ENCODE data around the gene DCST1.
"Not testable (repeated sequence)": the region's sequence is repeated elsewhere in the genome, so short reads cannot be mapped to it uniquely, and the experiment has no call there.

Gene DCST1

GRCh38 chr1:155033524-155033923 lies at the start of gene DCST1, which contains the start of gene DCST2:
DCST1 (plus strand) TSS chr1:155033824; CDS start chr1:155034037, 213 bp downstream.
DCST2 (minus strand) TSS chr1:155033781; CDS start chr1:155033701, 80 bp downstream.
- H3K27ac ChIP-seq: no peak within 1 kb of the TSS
- H4K20me1 ChIP-seq: no peaks in the 10 kb centered on the region
- no peaks in the 10 kb centered on the region for H3K9me3 ChIP-seq
- H3K9ac ChIP-seq: no peak within 1 kb of the TSS
- no peaks in the 10 kb centered on the region for H3K36me3 ChIP-seq
- no peak for TF ChIP-seq Cebpa-rat (IDR thresholded peaks at IDR 0.05)
- no peaks in the 10 kb centered on the region for H3K27me3 ChIP-seq
- peaks cover 3% of the 10 kb centered on the region for H3K4me1 ChIP-seq
- no peak within 1 kb of the TSS for H3K4me3 ChIP-seq
- H3K4me2 ChIP-seq: no peak within 1 kb of the TSS

- H3K9ac ChIP-seq, H3K27me3 ChIP-seq, H3K4me2 ChIP-seq, H3K27ac ChIP-seq, H3K9me3 ChIP-seq, H3K4me3 ChIP-seq: not testable (repeated sequence)
- peaks cover 48% of the 10 kb centered on the region for H3K4me1 ChIP-seq
- peaks cover 42% of the 10 kb centered on the region for H4K20me1 ChIP-seq
- H3K36me3 ChIP-seq: peaks cover 68% of the 10 kb centered on the region
Measured at GRCh38 chr1:154986736-154987135, 46.9 kb upstream of the DCST1 start.

GRCh38 chr1:154987326-154987725 lies 46.3 kb upstream of the DCST1 start:
- TF ChIP-seq Cebpa-rat (IDR thresholded peaks at IDR 0.05): no peak
- H3K27ac ChIP-seq: no peak overlapping the region
- peaks cover 42% of the 10 kb centered on the region for H3K4me1 ChIP-seq
- no peak overlapping the region for H3K4me3 ChIP-seq
- no peak overlapping the region for H3K9ac ChIP-seq
- H3K9me3 ChIP-seq: no peaks in the 10 kb centered on the region
- H3K36me3 ChIP-seq: peaks cover 71% of the 10 kb centered on the region
- peaks cover 42% of the 10 kb centered on the region for H4K20me1 ChIP-seq
- H3K27me3 ChIP-seq: no peaks in the 10 kb centered on the region
- no peak overlapping the region for H3K4me2 ChIP-seq

GRCh38 chr1:154988058-154988954 lies 45.3 kb upstream of the DCST1 start:
- Histone ChIP-seq H3K27me3 (no peaks in the 10 kb centered on the region), H4K20me1 (peaks cover 42% of the 10 kb centered on the region), H3K9me3 (no peaks in the 10 kb centered on the region), H3K9ac (peak overlapping the region; percentile 41; the same call in 1 of the 2 replicates), H3K4me1 (peaks cover 47% of the 10 kb centered on the region), H3K36me3 (peaks cover 79% of the 10 kb centered on the region), H3K4me2 (no peak overlapping the region; the same call in 1 of the 2 replicates), H3K4me3 (no peak overlapping the region), H3K27ac (no peak overlapping the region)
- TF ChIP-seq Cebpa-rat (IDR thresholded peaks at IDR 0.05): no peak

- no peak overlapping the region for H3K27ac ChIP-seq
- peak overlapping the region; percentile 41; the same call in 1 of the 2 replicates for H3K9ac ChIP-seq
- H3K4me1 ChIP-seq: peaks cover 50% of the 10 kb centered on the region
- no peaks in the 10 kb centered on the region for H3K27me3 ChIP-seq
- TF ChIP-seq Cebpa-rat (IDR thresholded peaks at IDR 0.05): no peak
- H4K20me1 ChIP-seq: peaks cover 38% of the 10 kb centered on the region
- no peak overlapping the region for H3K4me3 ChIP-seq
- H3K36me3 ChIP-seq: peaks cover 84% of the 10 kb centered on the region
- no peaks in the 10 kb centered on the region for H3K9me3 ChIP-seq
- H3K4me2 ChIP-seq: no peak overlapping the region
Measured at GRCh38 chr1:154989195-154989860, 44.3 kb upstream of the DCST1 start.

GRCh38 chr1:154990276-154990675 lies 43.3 kb upstream of the DCST1 start:
- Histone ChIP-seq H3K27me3 (no peaks in the 10 kb centered on the region), H3K9ac (no peak overlapping the region), H3K4me2 (no peak overlapping the region), H3K4me3 (no peak overlapping the region), H4K20me1 (peaks cover 38% of the 10 kb centered on the region), H3K9me3 (no peaks in the 10 kb centered on the region), H3K4me1 (peaks cover 50% of the 10 kb centered on the region), H3K36me3 (peaks cover 80% of the 10 kb centered on the region), H3K27ac (no peak overlapping the region)
- no peak for TF ChIP-seq Cebpa-rat (IDR thresholded peaks at IDR 0.05)

- no peaks in the 10 kb centered on the region for H3K9me3 ChIP-seq
- H3K9ac ChIP-seq: no peak overlapping the region
- no peak for TF ChIP-seq Cebpa-rat (IDR thresholded peaks at IDR 0.05)
- peak overlapping the region; percentile 51 for H3K4me2 ChIP-seq
- peaks cover 66% of the 10 kb centered on the region for H3K4me1 ChIP-seq
- peak overlapping the region; percentile 41; the same call in 1 of the 2 replicates for H3K27ac ChIP-seq
- H3K4me3 ChIP-seq: no peak overlapping the region
- H3K27me3 ChIP-seq: no peaks in the 10 kb centered on the region
- peaks cover 26% of the 10 kb centered on the region for H4K20me1 ChIP-seq
- peaks cover 55% of the 10 kb centered on the region for H3K36me3 ChIP-seq
Measured at GRCh38 chr1:154992721-154993571, 40.7 kb upstream of the DCST1 start.

GRCh38 chr1:154993572-154994268 lies 39.9 kb upstream of the DCST1 start, which contains the start of gene LENEP:
LENEP (plus strand) TSS chr1:154993586; CDS start chr1:154993608, 22 bp downstream.
- peaks cover 67% of the 10 kb centered on the region for H3K4me1 ChIP-seq
- peaks cover 47% of the 10 kb centered on the region for H3K36me3 ChIP-seq
- H3K4me3 ChIP-seq: no peak within 1 kb of the TSS
- H3K27me3 ChIP-seq: no peaks in the 10 kb centered on the region
- H3K27ac ChIP-seq: peak within 1 kb of the TSS; percentile 42; the same call in 1 of the 2 replicates
- 0 out of 2 replicates have a peak within 1 kb of the TSS, but pooled peaks have one; percentile 12 for H3K9ac ChIP-seq
- TF ChIP-seq Cebpa-rat (IDR thresholded peaks at IDR 0.05): no peak
- peak within 1 kb of the TSS; percentile 51 for H3K4me2 ChIP-seq
- peaks cover 18% of the 10 kb centered on the region for H4K20me1 ChIP-seq
- no peaks in the 10 kb centered on the region for H3K9me3 ChIP-seq

- no peak overlapping the region for H3K4me3 ChIP-seq
- peaks cover 67% of the 10 kb centered on the region for H3K4me1 ChIP-seq
- peak overlapping the region; percentile 42; the same call in 1 of the 2 replicates for H3K27ac ChIP-seq
- no peak for TF ChIP-seq Cebpa-rat (IDR thresholded peaks at IDR 0.05)
- peak overlapping the region; percentile 51 for H3K4me2 ChIP-seq
- no peaks in the 10 kb centered on the region for H3K9me3 ChIP-seq
- H4K20me1 ChIP-seq: peaks cover 13% of the 10 kb centered on the region
- H3K36me3 ChIP-seq: peaks cover 42% of the 10 kb centered on the region
- no peaks in the 10 kb centered on the region for H3K27me3 ChIP-seq
- H3K9ac ChIP-seq: 0 out of 2 replicates have a peak overlapping the region, but pooled peaks have one; percentile 12
Measured at GRCh38 chr1:154994269-154994587, 39.4 kb upstream of the DCST1 start.
